Measurements from ENCODE around the gene LBP.
"Not testable (repeated sequence)": the region's sequence is repeated elsewhere in the genome, so short reads cannot be mapped to it uniquely, and the experiment has no call there.

LBP gene

DNA sequence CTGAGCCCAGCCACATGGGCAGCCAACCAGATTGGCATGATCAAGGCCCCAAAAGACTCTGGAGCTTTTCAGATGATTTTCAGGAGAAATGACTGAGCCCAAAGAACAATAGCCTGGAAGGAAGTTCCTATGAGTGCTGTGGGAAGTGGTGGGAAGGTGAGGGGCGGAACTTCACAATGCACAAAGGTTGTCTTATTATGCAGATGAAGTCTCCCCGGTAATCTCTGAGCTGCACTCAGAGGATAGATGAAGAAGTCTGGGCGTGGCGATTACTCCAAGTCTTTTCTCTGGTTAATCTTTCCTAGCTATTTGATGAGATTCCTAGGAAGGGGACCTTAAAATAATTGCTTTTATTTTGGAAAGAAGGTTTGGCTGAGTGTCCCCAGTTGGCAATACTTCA, 36.9 kb downstream of the LBP start:
- Histone ChIP-seq H3K9ac (ENCODE audit: low read depth, low read length) (no peak overlapping the region), H3K9me3 (ENCODE audit: control insufficient read depth, insufficient read depth, low read length) (no peaks in the 10 kb centered on the region), H3K36me3 (ENCODE audit: control insufficient read depth, insufficient read depth, low read length) (no peaks in the 10 kb centered on the region), H3K27me3 (ENCODE audit: control insufficient read depth, insufficient read depth, low read length) (no peaks in the 10 kb centered on the region), H3K4me3 (ENCODE audit: low read depth, low read length) (no peak overlapping the region), H3K4me1 (ENCODE audit: control insufficient read depth, insufficient read depth, low read length) (peaks cover 3% of the 10 kb centered on the region)

DNA sequence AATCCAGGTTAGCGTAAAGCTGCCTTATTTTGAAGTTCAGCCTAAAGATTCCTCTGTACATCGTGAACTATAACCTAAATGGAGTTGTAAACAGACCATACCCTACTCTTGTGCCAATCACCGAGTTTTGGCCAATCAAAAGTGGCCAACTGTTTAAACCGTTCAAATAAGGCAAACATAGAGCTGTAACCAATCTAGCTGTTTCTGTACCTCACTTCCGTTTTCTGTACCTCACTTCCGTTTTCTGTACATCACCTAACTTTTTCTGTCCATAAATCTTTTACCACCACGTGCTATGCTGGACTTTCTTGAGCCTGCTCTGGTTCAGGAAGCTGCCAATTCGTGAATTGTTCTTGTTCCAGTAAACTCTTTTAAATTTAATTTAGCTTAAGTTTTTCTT, 39.7 kb downstream of the LBP start:
- Histone ChIP-seq H3K4me3 (ENCODE audit: low read depth, low read length) (no peak overlapping the region), H3K27me3 (ENCODE audit: control insufficient read depth, insufficient read depth, low read length) (no peaks in the 10 kb centered on the region), H3K36me3 (ENCODE audit: control insufficient read depth, insufficient read depth, low read length) (no peaks in the 10 kb centered on the region), H3K9me3 (ENCODE audit: control insufficient read depth, insufficient read depth, low read length) (no peaks in the 10 kb centered on the region), H3K4me1 (ENCODE audit: control insufficient read depth, insufficient read depth, low read length) (peaks cover 3% of the 10 kb centered on the region), H3K9ac (ENCODE audit: low read depth, low read length) (no peak overlapping the region)

DNA sequence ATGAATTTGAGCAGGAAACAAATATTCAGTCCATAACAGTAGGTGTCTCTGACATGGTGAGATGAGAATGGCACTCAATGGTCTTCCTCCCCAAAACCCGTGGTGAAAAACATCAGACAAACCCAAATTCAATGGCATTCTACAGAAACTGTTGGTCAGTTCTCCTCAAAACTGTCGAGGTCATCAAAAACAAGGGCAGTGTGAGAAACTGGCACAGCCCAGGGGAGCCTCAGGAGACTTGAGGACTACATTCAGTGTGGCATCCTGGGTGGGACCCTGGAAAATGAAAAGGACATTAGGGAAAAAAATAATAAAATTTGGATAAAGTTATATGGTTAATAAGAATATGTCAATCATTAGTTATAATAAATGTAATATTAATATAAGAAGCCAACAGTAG, 40.6 kb downstream of the LBP start:
- Histone ChIP-seq H3K9ac (ENCODE audit: low read depth, low read length) (no peak overlapping the region), H3K27me3 (ENCODE audit: control insufficient read depth, insufficient read depth, low read length) (no peaks in the 10 kb centered on the region), H3K36me3 (ENCODE audit: control insufficient read depth, insufficient read depth, low read length) (no peaks in the 10 kb centered on the region), H3K4me1 (ENCODE audit: control insufficient read depth, insufficient read depth, low read length) (peaks cover 3% of the 10 kb centered on the region), H3K4me3 (ENCODE audit: low read depth, low read length) (no peak overlapping the region), H3K9me3 (ENCODE audit: control insufficient read depth, insufficient read depth, low read length) (no peaks in the 10 kb centered on the region)

DNA sequence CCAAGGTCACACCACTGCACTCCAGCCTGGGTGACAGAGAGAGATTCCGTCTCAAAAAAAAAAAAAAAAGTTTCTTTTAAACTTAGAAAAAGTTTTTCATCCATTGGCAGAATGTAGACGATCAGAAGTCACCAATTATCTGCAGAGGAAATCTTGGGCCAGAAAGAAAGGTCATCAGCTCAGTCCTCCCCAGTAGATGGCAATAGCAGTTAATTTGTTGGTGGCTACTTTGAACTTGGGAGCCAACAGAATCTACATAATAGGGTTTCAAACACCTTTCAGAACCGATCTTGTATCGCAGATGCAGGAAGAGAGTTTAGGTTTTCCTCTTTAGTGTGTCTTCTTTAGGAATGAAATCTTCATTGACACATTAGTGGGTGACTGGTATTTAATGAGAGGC, 41.7 kb downstream of the LBP start:
- no peaks in the 10 kb centered on the region for H3K4me1 ChIP-seq (ENCODE audit: control insufficient read depth, insufficient read depth, low read length)
- H3K9me3 ChIP-seq (ENCODE audit: control insufficient read depth, insufficient read depth, low read length) = no peaks in the 10 kb centered on the region
- H3K9ac ChIP-seq (ENCODE audit: low read depth, low read length) = no peak overlapping the region
- no peak overlapping the region for H3K4me3 ChIP-seq (ENCODE audit: low read depth, low read length)
- no peaks in the 10 kb centered on the region for H3K27me3 ChIP-seq (ENCODE audit: control insufficient read depth, insufficient read depth, low read length)
- H3K36me3 ChIP-seq (ENCODE audit: control insufficient read depth, insufficient read depth, low read length) = no peaks in the 10 kb centered on the region

DNA sequence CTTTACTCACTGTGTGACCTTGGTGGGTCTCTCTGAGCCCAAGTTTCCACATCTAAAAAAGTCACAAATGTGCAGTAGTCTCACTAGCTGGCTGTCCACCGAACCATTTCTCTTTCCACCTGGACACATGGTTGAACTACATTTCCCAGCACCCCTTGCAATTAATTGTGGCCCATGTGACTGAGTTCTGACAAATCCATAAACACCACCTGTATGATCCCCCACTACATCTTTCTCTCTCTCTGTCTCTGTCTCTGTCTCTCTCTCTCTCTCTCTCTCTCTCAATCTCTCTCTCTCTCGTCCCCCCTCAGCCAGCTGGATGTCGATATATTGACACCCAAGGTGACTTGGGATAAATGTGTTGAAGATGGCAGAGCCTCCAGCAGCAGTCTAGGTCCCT, 46.1 kb downstream of the LBP start:
- Histone ChIP-seq H3K9ac (ENCODE audit: low read depth, low read length) (no peak overlapping the region), H3K36me3 (ENCODE audit: control insufficient read depth, insufficient read depth, low read length) (no peaks in the 10 kb centered on the region), H3K4me3 (ENCODE audit: low read depth, low read length) (no peak overlapping the region), H3K27me3 (ENCODE audit: control insufficient read depth, insufficient read depth, low read length) (no peaks in the 10 kb centered on the region), H3K4me1 (ENCODE audit: control insufficient read depth, insufficient read depth, low read length) (no peaks in the 10 kb centered on the region), H3K9me3 (ENCODE audit: control insufficient read depth, insufficient read depth, low read length) (no peaks in the 10 kb centered on the region)

DNA sequence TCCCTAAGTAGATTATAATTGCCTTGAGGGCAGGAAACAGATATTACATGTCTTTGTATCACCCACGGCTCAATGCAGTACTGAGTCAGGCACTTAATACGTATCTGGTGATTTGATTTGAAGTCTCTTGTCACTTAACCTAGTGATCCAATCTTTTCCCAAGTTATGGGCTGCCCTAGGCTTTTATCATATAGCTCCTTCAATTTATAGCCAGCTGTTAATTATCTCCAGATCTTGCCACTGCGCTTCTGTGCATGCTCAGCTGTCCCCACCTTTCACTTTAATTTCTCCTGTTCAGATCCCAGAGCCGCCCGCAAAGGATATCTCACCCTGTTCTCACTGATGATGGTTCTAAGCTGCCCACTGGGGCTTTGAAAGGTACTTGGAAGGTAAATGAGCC, 47.0 kb downstream of the LBP start:
- Histone ChIP-seq H3K9me3 (ENCODE audit: control insufficient read depth, insufficient read depth, low read length) (no peaks in the 10 kb centered on the region), H3K9ac (ENCODE audit: low read depth, low read length) (no peak overlapping the region), H3K27me3 (ENCODE audit: control insufficient read depth, insufficient read depth, low read length) (no peaks in the 10 kb centered on the region), H3K36me3 (ENCODE audit: control insufficient read depth, insufficient read depth, low read length) (no peaks in the 10 kb centered on the region), H3K4me3 (ENCODE audit: low read depth, low read length) (no peak overlapping the region), H3K4me1 (ENCODE audit: control insufficient read depth, insufficient read depth, low read length) (no peaks in the 10 kb centered on the region)

DNA sequence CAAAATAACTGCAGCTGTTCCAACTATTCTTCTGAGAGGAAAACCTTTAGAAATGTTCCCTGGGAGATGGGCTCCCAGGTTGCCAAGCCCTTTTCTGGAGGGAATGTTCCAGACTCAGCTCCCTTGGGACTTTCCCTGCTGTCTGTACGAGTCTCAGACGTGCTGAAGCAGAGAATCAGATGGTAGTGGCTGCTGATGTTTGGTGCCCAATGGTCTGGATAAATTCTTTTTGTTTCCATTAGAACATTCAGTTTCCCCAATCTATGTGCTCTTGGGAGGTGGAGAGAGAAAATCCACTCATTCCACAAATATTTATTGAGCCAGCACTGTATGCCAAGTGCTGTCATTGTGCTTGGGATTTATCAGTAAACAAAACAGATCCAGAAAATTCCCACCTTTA, 48.9 kb downstream of the LBP start:
- H3K9ac ChIP-seq (ENCODE audit: low read depth, low read length) = no peak overlapping the region
- no peaks in the 10 kb centered on the region for H3K9me3 ChIP-seq (ENCODE audit: control insufficient read depth, insufficient read depth, low read length)
- no peaks in the 10 kb centered on the region for H3K36me3 ChIP-seq (ENCODE audit: control insufficient read depth, insufficient read depth, low read length)
- H3K4me3 ChIP-seq (ENCODE audit: low read depth, low read length) = no peak overlapping the region
- H3K27me3 ChIP-seq (ENCODE audit: control insufficient read depth, insufficient read depth, low read length) = no peaks in the 10 kb centered on the region
- H3K4me1 ChIP-seq (ENCODE audit: control insufficient read depth, insufficient read depth, low read length) = no peaks in the 10 kb centered on the region

DNA sequence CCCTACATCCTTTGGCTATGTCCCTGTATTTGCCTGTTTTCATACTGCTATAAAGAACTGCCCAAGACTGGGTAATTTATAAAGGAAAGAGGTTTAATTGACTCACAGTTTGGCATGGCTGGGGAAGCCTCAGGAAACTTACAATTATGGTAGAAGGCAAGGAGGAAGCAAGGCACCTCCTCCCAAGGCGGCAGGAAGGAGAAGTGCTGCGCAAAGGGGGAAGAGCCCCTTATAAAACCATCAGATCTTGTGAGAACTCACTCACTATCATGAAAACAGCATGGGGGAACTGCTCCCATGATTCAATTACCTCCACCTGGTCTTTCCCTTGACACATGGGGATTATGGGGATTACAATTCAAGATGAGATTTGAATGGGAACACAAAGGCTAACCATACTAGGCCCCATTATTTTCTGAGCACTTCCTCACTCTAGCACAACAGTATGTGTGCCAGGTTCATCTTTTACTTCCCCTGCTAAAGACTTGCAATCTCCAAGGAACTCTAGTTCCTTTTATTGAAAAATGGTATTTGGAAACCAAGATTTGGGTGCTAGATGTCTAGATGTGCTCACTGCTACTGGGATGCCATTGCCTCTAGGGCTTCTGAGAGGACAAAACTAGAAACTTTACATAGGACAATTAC, 49.6 kb downstream of the LBP start:
- not testable (repeated sequence) for H3K9me3 ChIP-seq (ENCODE audit: control insufficient read depth, insufficient read depth, low read length); H3K4me3 ChIP-seq (ENCODE audit: low read depth, low read length); H3K27me3 ChIP-seq (ENCODE audit: control insufficient read depth, insufficient read depth, low read length); H3K9ac ChIP-seq (ENCODE audit: low read depth, low read length); H3K4me1 ChIP-seq (ENCODE audit: control insufficient read depth, insufficient read depth, low read length); H3K36me3 ChIP-seq (ENCODE audit: control insufficient read depth, insufficient read depth, low read length)

DNA sequence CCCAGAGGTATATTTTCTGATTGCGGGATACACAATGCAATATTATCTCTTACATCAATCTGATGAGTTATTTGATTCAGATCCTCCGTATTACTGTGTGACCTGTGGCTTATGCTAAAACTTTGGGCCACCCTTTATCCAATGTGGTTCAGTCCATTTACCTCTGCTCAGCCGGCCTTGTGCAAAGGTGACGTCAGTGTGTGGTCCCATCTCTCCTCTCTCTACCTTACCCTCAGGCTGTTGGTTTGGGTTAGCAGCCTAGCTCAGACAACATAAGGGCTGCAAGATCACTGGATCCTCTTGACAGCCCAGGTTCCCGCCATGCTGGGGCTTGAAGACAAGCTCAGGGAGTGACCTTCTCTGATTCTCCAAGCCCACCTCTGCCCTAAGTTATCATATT, 55.8 kb downstream of the LBP start:
- no peaks in the 10 kb centered on the region for H3K4me1 ChIP-seq (ENCODE audit: control insufficient read depth, insufficient read depth, low read length)
- H3K4me3 ChIP-seq (ENCODE audit: low read depth, low read length) = no peak overlapping the region
- no peaks in the 10 kb centered on the region for H3K27me3 ChIP-seq (ENCODE audit: control insufficient read depth, insufficient read depth, low read length)
- H3K9me3 ChIP-seq (ENCODE audit: control insufficient read depth, insufficient read depth, low read length) = no peaks in the 10 kb centered on the region
- H3K36me3 ChIP-seq (ENCODE audit: control insufficient read depth, insufficient read depth, low read length) = no peaks in the 10 kb centered on the region
- H3K9ac ChIP-seq (ENCODE audit: low read depth, low read length) = no peak overlapping the region

DNA sequence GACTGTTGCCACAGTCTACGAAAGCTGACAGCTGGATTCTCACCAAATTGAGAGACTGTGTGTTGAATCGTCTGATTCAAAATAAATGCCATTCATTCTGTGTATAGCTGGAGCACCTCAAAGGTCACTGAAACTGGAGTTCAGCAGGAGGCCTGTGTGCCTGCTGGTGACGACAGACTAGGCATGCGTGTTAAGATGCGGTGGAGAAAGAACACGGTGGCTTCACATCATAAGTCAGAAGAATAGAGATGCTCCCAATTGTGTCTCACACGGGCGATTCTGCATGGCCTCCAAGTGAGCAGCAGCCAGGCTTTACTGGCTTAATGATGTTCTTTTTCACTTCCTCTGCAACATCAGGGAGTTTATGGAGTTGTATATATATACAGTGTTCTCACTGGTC, 56.5 kb downstream of the LBP start:
- Histone ChIP-seq H3K4me3 (ENCODE audit: low read depth, low read length) (no peak overlapping the region), H3K36me3 (ENCODE audit: control insufficient read depth, insufficient read depth, low read length) (no peaks in the 10 kb centered on the region), H3K9me3 (ENCODE audit: control insufficient read depth, insufficient read depth, low read length) (no peaks in the 10 kb centered on the region), H3K9ac (ENCODE audit: low read depth, low read length) (no peak overlapping the region), H3K27me3 (ENCODE audit: control insufficient read depth, insufficient read depth, low read length) (no peaks in the 10 kb centered on the region), H3K4me1 (ENCODE audit: control insufficient read depth, insufficient read depth, low read length) (no peaks in the 10 kb centered on the region)

DNA sequence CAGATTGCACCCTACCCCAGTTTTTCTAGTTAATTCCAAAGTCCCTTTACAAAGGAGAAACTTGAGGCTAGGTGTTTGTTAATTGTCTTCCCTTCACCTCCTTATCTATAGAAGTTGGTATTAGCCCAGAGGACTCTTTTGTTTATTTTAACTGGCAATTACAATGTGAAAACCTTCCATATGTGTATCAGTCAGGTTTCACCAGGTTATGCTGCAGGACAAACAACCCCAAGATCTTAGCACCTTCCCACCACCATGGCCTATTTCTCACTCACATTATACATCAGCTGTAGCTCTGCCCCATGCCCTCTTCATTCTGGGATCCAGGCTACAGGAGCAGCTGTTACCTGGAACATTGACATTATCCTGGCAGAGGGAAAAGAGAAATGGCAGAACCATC, 57.7 kb downstream of the LBP start:
- Histone ChIP-seq H3K9me3 (ENCODE audit: control insufficient read depth, insufficient read depth, low read length) (no peaks in the 10 kb centered on the region), H3K4me3 (ENCODE audit: low read depth, low read length) (no peak overlapping the region), H3K27me3 (ENCODE audit: control insufficient read depth, insufficient read depth, low read length) (no peaks in the 10 kb centered on the region), H3K4me1 (ENCODE audit: control insufficient read depth, insufficient read depth, low read length) (no peaks in the 10 kb centered on the region), H3K9ac (ENCODE audit: low read depth, low read length) (no peak overlapping the region), H3K36me3 (ENCODE audit: control insufficient read depth, insufficient read depth, low read length) (no peaks in the 10 kb centered on the region)

DNA sequence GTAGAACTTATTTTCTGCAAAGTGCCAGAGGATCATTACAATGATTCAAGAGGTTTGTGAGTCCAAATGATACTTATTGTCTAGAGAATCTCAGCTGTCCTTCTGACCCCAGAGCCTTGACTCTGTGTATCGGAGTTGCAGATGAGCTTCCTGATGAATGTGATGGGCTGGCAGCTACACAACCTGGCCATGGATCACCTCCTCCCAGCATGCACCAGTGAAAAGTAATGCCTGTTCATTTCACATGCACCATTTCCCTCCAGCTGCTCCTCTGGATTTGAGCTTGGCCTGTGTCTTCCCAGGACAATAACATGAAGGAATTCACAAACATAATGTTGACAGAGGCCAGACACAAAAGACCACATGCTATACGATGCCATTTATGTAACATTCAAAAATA, 58.9 kb downstream of the LBP start:
- no peaks in the 10 kb centered on the region for H3K4me1 ChIP-seq (ENCODE audit: control insufficient read depth, insufficient read depth, low read length)
- no peak overlapping the region for H3K9ac ChIP-seq (ENCODE audit: low read depth, low read length)
- no peak overlapping the region for H3K4me3 ChIP-seq (ENCODE audit: low read depth, low read length)
- no peaks in the 10 kb centered on the region for H3K36me3 ChIP-seq (ENCODE audit: control insufficient read depth, insufficient read depth, low read length)
- H3K27me3 ChIP-seq (ENCODE audit: control insufficient read depth, insufficient read depth, low read length) = no peaks in the 10 kb centered on the region
- H3K9me3 ChIP-seq (ENCODE audit: control insufficient read depth, insufficient read depth, low read length) = no peaks in the 10 kb centered on the region

DNA sequence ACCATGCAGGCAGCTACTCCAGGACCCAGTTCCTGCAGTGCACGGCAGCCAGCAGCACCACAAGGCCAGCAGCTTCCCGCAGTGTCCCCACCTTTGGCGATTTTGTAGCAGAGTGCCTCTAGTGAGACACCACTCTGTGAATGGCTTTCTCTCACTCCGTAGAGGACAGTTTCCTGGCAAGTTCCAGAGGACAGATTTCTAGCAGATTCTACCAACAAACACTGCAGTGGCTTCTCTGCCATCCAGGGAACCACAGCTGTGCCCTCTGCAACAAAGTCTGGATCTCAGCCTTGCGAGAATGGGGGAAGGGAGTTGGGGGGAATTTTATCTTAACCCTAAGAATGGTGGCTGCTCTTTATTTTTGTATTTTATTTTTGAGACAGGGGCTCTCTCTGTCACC, 60.2 kb downstream of the LBP start:
- no peaks in the 10 kb centered on the region for H3K9me3 ChIP-seq (ENCODE audit: control insufficient read depth, insufficient read depth, low read length)
- H3K4me1 ChIP-seq (ENCODE audit: control insufficient read depth, insufficient read depth, low read length) = no peaks in the 10 kb centered on the region
- no peaks in the 10 kb centered on the region for H3K36me3 ChIP-seq (ENCODE audit: control insufficient read depth, insufficient read depth, low read length)
- no peak overlapping the region for H3K9ac ChIP-seq (ENCODE audit: low read depth, low read length)
- no peak overlapping the region for H3K4me3 ChIP-seq (ENCODE audit: low read depth, low read length)
- H3K27me3 ChIP-seq (ENCODE audit: control insufficient read depth, insufficient read depth, low read length) = no peaks in the 10 kb centered on the region
